ENCODE results near the gene DCLK1.
"Not testable (repeated sequence)": the region's sequence is repeated elsewhere in the genome, so short reads cannot be mapped to it uniquely, and the experiment has no call there.

DCLK1 gene

DNA sequence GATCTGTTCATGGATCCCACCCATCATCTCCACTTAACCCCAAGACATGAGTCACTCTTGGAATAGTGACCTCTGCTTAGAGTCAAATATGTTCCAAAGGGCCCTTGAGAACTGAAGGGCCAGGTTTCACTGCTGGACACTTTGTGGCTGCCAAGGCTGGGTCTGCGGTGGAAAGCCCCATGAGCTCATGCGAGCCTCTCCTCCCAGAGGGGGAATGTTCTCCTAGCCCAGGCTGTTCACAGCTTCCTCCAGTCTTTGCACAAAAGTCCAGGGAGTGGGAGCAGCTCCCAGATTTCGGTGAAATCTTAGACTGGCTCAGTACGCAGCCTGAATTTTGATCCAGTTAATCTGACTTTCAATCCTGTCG, 732 bp upstream of the DCLK1 start:
- no peak for DNase-seq (ENCODE audit: low read depth in 2 of 2)

DNA sequence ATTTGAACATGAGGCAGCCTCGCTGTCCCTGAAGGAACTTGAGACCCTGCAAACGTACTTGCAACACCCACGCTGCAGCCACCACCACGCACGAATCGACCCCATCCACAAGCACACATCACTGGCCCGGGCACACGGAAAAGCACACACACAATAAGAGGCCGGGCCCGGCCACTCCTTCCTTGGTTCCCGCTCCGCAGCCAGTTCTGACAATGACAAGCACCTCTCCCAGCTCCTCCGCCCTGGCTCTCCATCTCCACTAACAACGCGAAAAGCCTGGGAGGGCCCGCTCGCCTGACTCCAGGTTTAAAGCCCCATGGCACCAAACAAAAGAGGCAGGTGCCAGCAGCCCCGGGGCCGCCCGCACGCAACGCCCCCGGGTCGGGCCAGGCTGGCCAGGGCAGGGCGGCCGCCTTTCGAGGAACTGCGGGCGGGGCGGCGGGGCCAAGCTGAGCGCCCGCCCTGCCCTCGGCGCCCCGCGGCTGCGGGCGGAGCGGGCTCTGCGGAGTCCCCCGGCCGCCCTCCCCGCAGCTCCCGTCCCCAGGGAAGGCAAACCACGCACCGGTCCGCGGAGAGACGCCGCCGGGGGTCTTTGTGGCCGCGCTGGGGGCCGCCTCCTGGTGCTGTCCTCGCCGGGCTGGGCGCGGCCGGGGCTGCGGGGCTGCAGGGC, 495 bp downstream of the DCLK1 start:
- no peak for DNase-seq (ENCODE audit: low read depth in 2 of 2)

DNA sequence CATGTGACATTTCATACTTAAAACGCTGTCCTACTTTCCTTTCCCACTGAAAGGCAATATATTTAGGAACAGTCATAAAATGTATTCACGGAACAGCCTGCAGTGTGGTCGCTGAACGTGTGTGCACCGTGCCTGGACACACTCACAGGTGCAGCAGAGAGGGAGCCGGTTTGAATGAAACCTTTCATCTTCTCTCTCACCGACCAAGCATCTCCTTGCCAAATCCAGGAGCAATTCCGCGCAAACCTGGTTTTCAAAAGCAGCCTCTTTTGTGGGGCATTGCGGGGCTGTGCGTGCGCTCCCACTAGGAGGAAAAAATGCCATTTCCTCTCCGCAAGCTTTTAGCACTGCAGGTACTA, 1.0 kb downstream of the DCLK1 start:
- no peak for DNase-seq (ENCODE audit: low read depth in 2 of 2)

DNA sequence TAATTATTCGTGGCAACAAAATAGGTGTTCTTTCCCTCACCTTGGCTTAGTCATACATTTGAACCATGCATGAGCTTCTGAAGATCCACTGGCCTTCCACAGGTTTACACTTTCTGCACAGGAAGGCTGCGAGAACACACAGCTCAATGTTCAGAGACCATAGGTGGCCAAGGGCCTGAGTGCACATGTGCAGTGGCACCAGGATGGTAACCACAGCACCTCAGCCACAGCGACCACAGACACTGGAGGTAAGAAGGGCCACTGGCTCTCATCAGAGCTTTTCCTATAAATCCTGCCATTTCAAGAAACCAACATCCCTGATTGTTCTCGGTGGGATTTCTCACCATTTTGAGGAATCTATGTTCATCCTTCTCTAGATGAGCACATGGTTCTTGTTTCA, 1.6 kb downstream of the DCLK1 start:
- DNase-seq (ENCODE audit: low read depth in 2 of 2): no peak

DNA sequence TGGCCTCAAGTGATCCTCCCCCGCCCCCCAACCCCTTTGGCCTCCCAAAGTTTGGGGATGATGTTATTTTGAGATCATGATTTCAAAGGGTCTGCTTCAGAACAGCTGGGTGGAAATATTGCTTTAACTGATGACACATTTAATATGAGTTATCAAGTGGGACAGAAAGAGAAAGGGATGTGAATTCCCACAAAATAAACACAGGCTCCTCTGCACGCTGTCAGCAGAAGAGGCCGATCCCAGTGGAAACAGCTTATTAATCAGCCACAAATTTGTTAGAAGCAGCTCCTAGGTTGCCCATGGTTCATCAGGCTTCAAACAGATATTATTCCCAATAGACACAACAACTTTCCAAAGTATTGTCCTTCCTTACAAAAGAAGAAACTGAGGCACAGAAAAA, 4.7 kb downstream of the DCLK1 start:
- no peak for DNase-seq (ENCODE audit: low read depth in 2 of 2)

DNA sequence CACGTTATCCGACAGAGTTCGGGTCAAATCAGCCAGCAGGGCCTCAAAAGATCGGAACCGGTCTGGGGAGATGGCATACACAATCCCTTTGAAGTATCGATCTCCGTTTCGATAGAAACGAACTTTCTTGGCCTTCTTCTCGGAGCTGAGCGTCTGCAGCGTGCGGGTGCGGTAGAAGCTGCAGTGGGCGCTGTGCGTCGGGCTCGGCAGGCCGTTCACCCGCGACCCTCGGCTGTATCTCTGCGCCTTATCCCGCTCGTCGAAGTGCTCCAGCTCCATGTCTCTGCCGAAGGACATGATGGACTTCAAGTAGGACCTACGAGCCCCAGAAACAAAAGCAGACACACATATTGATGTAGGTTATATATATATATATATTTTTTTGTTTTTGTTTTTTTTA, 5.3 kb downstream of the DCLK1 start:
- DNase-seq (ENCODE audit: low read depth in 2 of 2): no peak

DNA sequence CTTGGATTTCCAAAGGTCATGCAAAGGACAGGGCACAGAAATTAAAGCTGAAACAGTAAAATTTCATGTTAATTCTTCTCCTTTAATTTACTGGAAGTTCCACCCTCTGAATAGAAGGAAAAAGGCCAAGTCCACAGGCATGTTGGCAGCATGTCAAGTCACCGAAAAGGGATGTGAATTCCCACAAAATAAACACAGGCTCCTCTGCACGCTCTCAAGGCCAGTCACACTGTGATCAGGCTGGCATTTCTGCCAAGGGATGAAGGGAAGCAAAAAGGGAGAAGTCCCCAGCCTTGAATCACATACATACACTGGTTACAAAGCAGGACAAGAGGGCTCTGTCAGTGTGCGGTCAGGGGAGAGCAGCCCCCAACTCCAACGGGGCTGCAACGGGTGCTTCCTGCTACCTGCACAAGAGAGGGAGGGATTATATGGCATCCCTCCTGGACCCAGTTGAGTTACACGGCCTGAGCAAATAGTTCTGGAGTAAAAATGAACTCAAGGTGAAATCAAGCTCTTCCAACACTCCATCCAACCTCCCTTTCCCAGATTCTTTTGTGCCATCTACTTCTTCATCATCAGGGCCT, 6.9 kb downstream of the DCLK1 start:
- no peak for DNase-seq (ENCODE audit: low read depth in 2 of 2)

DNA sequence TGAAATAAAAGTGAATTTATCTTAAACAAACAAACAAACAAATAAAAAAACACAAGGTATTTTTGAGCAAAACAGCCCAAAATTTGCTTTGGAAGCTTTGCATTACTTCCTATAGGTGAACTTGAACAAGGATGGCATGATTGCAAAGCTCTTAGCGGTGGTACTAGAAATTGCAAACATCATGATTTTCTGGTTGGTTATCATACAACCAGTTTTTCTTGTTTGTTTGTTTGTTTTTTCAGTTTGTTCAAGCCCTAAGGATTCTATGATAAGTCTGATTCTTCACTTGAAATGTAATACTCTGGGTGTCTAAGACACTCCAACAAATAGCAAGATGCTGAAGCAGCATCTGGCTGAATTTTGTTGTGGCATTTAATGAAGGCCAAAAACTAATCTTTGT, 15.9 kb downstream of the DCLK1 start:
- DNase-seq (ENCODE audit: low read depth in 2 of 2): no peak

DNA sequence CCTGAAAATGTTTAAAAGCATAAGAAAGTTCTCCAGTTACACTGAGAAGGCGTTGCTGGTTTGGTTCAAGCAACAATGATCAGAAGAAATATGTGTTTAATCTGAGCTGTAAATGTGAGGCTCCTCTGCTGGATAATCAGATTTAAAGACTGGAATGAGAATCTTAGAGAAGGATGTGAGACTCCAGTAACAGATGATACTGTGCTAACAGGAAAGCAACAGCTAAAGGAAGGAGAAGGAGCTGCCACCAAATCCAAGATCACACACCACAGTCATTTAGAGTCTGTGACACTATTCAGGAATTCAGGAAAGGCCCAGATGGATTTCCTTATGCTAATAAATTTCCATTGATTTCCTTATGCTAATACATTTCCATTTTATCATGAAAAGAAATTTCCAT, 16.9 kb downstream of the DCLK1 start:
- no peak for DNase-seq (ENCODE audit: low read depth in 2 of 2)

DNA sequence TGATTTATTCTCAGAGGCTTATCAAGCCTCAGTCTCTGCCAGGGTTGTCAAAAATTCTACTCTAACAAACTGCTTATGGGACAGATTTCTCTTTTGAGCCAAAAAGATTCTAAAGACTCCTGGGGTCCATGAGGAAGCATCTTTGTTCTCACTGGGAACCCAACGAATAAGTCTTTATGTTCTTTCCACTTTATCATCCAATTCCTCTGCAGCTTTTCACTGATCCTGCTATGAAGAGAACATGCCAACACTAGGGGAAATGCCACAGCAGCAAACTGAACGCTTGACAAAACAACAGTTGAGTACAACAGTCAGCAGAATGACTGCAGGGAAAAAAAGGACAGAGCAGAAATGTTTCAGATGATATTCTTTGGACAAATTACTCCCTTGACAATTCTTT, 22.2 kb downstream of the DCLK1 start:
- no peak for DNase-seq (ENCODE audit: low read depth in 2 of 2)

DNA sequence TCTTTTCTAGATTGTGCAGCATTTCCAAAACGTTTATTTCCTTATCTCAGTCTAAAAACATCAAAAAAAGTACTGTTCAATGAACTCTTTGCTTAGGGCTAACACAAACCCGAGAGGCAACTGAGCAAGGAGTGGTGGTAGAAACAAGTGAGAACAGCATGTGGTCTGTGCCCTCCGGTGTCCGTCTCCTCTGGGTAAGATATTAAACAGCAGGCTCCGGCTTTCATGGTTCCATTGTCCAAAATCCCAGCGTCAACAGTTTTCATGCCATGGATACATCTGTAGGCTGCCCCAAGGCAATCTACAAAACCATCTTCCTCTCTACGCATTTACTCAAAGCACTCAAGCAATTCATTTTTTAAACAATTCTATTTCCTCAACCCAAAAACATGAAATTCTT, 22.8 kb downstream of the DCLK1 start:
- DNase-seq (ENCODE audit: low read depth in 2 of 2): no peak

DNA sequence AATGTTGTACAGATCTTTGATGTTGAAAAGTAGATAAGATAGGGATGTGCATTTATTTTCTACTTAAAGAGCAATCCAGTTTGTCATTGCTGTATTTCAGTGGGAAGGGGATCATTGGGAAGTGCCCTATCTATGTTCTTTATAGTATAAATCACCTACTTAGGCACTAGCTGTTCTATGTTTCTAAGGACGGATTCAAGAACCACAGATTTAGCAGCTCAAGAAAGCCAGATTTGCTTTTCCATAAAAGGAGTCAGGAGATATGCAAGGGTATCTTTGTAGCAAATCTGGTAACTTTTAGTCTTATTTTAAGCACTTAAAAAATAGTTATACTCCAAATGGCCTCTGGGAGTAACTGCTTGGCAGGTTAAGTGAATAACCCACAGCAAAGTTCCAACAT, 23.7 kb downstream of the DCLK1 start:
- DNase-seq (ENCODE audit: low read depth in 2 of 2): no peak

DNA sequence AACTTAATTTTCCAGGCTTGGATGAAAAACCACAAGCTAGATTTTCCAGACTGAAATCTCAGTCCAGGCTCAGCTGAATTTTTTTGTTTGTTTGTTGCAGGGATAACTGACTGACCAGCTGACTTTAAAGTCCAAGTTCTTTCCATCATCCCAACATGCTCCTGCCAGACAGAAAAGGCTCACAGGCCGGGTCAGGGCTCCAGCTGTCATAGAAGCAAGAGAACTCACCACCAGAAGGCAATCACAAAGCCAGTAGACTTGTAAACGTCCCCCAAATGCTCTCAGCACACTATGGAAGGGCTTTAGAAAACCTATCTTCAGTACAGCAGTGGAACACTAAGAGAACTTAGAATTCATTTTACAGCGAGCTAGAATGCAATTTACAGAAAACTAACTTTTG, 25.5 kb downstream of the DCLK1 start:
- no peak for DNase-seq (ENCODE audit: low read depth in 2 of 2)

DNA sequence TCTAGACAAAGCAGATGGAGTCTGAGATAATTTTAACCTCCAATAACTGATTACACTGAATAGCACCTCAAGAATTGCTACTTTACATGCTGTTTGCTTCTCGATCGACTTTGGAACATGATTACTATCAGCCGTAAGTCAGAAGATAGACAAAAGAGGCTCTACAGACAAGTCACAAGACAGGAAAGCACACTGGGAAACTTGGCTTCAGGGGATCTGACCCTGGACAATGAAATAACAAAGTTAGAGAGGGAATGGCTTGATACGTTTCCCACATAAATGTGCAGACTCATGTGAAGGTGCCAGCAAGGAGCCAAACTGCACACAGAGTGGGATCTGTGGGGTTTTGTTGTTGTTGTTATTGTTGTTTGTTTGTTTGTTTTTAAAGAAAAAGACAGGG, 28.5 kb downstream of the DCLK1 start:
- DNase-seq (ENCODE audit: low read depth in 2 of 2): no peak

DNA sequence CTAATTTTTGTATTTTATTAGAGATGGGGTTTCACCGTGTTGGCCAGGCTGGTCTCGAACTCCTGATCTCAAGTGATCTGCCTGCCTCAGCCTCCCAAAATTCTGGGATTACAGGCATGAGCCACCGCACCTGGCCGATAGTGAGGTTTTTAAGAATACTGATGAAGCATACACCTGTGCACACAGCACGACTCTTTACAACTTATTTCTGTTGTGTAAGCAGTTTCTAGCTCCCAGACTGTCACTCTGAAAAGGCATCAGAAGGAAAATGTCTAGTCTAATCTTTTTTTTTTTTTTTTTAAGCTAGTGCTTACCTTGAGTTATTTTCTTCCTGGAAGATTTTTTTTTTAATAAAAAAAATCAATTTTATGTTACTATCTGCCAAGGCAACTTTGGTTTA, 29.3 kb downstream of the DCLK1 start:
- not testable (repeated sequence) for DNase-seq (ENCODE audit: low read depth in 2 of 2)

DNA sequence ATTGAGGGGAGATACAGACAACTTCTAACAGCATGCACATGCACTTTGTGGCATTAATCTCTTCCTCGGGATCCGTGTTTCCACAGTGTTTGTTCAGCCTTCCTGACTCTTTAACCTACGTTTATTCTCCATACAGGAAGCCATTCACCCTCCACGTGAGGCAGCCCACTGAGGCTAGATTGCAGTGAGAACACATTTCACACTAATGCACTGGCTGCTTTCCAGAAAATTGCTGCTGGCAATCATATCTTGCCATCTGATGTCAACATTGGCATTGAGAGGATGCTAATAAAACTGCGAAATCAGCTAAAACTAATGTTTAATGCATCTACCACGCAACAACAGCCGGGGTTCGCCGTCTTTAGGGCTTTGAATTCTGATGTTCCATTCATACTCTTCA, 30.0 kb downstream of the DCLK1 start:
- DNase-seq (ENCODE audit: low read depth in 2 of 2): no peak

DNA sequence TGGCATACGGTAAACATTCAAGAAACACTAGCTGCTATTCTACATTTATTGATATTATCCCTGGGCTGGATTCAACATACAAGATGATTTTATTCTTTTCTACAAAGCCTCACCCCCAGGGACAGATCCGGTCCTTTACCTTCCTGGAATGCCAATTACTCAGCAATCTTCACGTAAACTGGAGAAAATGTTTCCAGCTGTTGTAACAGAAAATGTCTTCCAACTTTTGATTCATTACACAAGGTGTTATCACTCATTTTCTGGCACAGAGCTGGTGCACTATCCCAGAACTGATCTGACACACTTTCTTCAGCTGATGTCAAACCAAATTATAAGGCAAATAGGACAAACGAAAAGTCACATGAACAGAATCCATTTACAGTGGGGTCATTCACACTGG, 33.1 kb downstream of the DCLK1 start:
- DNase-seq (ENCODE audit: low read depth in 2 of 2): no peak

DNA sequence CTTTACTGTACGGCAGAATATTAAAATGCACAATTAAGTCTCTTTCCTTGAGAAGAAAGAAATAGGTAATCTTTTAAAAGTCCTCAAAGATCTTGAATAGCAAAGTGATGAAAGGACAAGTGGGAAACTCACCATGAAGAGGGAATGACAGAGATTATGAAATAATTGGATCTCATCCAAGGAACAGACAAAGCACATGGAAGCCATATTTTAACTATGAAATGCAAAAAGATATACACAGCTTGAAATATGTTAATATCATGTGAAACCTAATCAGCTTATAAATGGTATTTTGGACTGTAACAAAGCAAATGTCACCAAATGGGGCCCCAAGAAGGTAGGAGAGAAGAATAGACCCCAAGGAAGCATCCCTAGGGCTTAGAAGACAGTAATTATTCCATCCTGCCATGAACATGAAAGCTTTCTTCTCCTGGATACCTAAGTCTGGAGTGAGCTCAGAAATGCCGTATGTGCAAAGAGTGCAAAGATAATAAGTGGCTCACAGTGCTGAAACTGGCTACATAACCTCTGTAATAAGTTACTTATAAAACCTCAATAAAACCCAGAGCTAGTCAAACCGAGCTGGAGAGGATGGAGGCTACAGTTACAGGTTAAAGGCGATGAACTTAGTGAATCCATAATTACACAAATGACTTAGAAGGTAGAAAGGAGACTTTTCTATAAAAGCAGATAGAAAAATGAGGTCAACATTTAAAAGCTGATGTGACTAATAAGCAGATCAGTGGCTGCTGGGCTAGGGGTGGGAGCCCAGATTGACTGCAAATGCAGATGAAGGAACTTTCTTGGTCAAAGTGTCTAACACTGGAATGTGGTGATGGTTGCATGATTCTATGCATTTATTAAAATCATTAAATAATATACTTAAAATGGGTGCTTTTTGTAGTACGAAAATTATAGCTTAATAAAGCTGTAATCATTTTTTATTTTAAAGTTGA, 34.4 kb downstream of the DCLK1 start:
- no peak for DNase-seq (ENCODE audit: low read depth in 2 of 2)

DNA sequence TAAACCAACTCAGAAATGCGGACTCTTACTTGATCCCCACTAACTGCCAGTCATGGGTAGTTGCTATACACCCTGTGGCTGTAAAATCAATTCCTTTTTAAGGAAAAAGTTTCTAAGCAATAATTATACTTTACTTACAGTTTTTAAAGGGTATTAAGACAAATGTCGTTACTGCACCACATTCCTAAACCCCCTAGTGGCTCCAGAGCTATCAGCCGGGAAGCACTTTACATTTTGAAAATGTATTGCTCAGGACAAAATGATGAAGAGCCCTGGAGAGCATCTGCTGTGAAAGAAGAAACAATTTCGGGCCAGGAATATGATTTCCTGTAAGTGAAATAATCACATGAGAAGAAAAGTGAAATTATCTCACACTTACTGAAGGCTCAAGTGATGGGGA, 36.7 kb downstream of the DCLK1 start:
- DNase-seq (ENCODE audit: low read depth in 2 of 2): no peak

DNA sequence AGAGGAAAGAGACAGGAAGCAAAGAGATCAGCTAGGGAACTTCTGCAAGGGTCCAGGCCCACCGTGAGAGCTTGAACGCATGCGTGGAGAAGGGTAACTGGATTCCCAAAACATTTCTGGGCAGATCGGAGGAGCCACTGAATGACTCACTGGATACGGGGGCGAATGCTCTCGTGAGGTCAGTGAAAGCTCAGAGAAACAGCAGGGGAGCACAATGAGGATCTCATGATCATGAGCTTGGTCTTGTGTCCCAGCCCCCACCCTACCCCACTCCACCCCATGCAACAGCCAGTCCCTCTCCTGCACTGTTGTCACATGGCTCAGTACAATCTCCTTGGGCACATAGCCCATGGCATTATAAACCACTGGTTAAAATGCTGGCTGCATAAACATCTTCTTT, 40.6 kb downstream of the DCLK1 start:
- no peak for DNase-seq (ENCODE audit: low read depth in 2 of 2)

DNA sequence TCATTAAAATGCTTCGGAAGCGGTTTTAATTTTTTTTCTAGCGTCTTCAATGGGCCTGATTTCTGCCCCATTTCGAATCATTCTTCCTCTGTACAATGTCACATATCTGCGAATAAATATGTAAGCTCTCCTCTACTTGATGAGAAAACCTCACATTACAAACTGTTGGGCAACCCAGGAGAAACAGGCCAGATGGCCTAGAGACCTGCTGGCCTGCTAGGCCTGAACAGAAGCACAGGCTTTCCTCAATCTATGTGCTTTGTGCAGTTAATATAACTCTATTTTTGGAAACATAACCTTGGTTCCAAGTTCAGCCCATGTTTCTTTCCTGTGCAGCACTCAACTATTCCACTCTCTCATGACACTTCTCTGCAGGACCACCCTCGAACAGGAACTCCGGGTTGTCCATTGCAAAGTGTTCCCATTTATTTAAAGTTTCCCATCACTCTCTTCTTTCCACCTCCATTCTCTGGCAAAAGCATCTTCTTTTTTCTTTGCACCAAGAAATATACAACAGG, 42.0 kb downstream of the DCLK1 start:
- no peak for DNase-seq (ENCODE audit: low read depth in 2 of 2)

DNA sequence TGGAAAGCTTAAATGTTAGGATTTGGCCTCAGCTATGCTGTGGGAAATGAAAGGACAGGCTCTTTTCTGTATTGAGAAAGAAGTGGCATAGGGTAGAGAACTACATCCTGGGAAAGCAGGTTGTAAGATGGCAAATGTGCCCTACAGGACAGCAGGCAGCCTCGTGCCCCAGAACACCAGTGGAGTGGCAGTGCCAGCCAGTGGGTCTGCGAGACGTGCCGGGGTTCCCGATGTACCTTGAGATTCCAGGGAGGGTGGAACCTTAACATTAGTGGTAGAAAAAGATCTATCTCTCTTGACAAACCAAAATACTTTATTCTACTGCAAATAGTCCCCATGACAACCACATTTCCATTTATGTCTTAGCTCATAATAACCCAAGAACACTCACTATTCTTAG, 42.7 kb downstream of the DCLK1 start:
- no peak for DNase-seq (ENCODE audit: low read depth in 2 of 2)

DNA sequence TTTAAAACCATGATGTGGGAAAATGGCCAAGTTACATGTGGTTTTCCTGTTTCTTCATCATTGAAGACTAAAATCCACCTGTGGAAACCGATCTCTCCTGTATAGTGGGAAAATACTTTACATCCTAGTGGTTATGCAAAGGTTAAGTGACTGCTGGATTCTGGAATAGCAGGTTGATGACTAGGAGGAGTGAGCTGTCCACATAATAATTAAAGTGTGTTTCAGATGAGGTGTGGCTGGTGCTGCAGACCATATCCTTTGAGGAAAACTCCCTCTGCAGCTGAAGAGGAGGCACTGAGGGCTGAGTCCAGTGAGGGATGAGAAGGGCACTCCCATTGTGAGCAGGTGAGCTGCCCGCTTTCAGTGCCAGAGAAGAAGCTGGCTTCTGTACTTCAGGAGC, 43.2 kb downstream of the DCLK1 start:
- no peak for DNase-seq (ENCODE audit: low read depth in 2 of 2)
